Effector memory CD4-positive, alpha-beta T cell (primary cell): Measurements from ENCODE around the gene CDHR3.

Experiments
- DNase-seq, 3 donors: peaks; one replicate each; pipeline ENCODE4 v3.0.0-alpha.2; 2020
- H3K27ac ChIP-seq: 2 replicates; pipeline ENCODE4 v1.7.0; 2013; ENCODE audit warnings: mild to moderate bottlenecking, low read length, moderate library complexity; ENCODE audit not compliant: insufficient read depth, poor library complexity, severe bottlenecking
- H3K27me3 ChIP-seq: replicated peaks from 2 replicates; pipeline ENCODE4 v1.7.0; 2013; ENCODE audit warnings: mild to moderate bottlenecking, low read length; ENCODE audit not compliant: insufficient read depth, control insufficient read depth, poor library complexity, severe bottlenecking
- H3K36me3 ChIP-seq: 2 replicates; pipeline ENCODE4 v1.7.0; 2013; ENCODE audit warnings: mild to moderate bottlenecking, low read length, moderate library complexity; ENCODE audit not compliant: control insufficient read depth, insufficient read depth
- H3K4me1 ChIP-seq: 2 replicates; pipeline ENCODE4 v1.7.0; 2013; ENCODE audit warnings: low read length, mild to moderate bottlenecking; ENCODE audit not compliant: control insufficient read depth, insufficient read depth, poor library complexity, severe bottlenecking
- H3K4me3 ChIP-seq: 2 replicates; pipeline ENCODE4 v1.7.0; 2013; ENCODE audit warnings: low read length, low read depth, mild to moderate bottlenecking; ENCODE audit not compliant: insufficient read depth, poor library complexity, severe bottlenecking
- H3K9me3 ChIP-seq: 2 replicates; pipeline ENCODE4 v1.7.0; 2013; ENCODE audit warnings: mild to moderate bottlenecking, low read length, moderate library complexity; ENCODE audit not compliant: control insufficient read depth

CDHR3 gene

GRCh38 chr7:106045139-106045538 lies 82.1 kb downstream of the CDHR3 start:
- Histone ChIP-seq H3K27me3 (no peaks in the 10 kb centered on the region), H3K36me3 (no peaks in the 10 kb centered on the region), H3K4me1 (peaks cover 6% of the 10 kb centered on the region), H3K27ac (no peak overlapping the region), H3K9me3 (no peaks in the 10 kb centered on the region), H3K4me3 (no peak overlapping the region)
- DNase-seq = no peak

- no peak for DNase-seq
- Histone ChIP-seq H3K27ac (no peak overlapping the region), H3K4me1 (peaks cover 6% of the 10 kb centered on the region), H3K4me3 (no peak overlapping the region), H3K36me3 (no peaks in the 10 kb centered on the region), H3K27me3 (no peaks in the 10 kb centered on the region), H3K9me3 (no peaks in the 10 kb centered on the region)
Measured at GRCh38 chr7:106045586-106045985, 82.5 kb downstream of the CDHR3 start.

- DNase-seq = no peak
- no peak overlapping the region for H3K4me3 ChIP-seq
- no peak overlapping the region for H3K27ac ChIP-seq
- H3K9me3 ChIP-seq = no peaks in the 10 kb centered on the region
- H3K27me3 ChIP-seq = no peaks in the 10 kb centered on the region
- no peaks in the 10 kb centered on the region for H3K36me3 ChIP-seq
- H3K4me1 ChIP-seq = no peaks in the 10 kb centered on the region
Measured at GRCh38 chr7:106047184-106047583, 84.1 kb downstream of the CDHR3 start.

GRCh38 chr7:106047818-106048705 lies 85.0 kb downstream of the CDHR3 start:
- H3K36me3 ChIP-seq = no peaks in the 10 kb centered on the region
- H3K27ac ChIP-seq = no peak overlapping the region
- no peaks in the 10 kb centered on the region for H3K27me3 ChIP-seq
- H3K4me3 ChIP-seq = no peak overlapping the region
- no peaks in the 10 kb centered on the region for H3K9me3 ChIP-seq
- DNase-seq = no peak
- H3K4me1 ChIP-seq = no peaks in the 10 kb centered on the region

- Histone ChIP-seq H3K4me3 (no peak overlapping the region), H3K9me3 (no peaks in the 10 kb centered on the region), H3K27me3 (no peaks in the 10 kb centered on the region), H3K4me1 (no peaks in the 10 kb centered on the region), H3K27ac (no peak overlapping the region), H3K36me3 (no peaks in the 10 kb centered on the region)
- no peak for DNase-seq
Measured at GRCh38 chr7:106048706-106049020, 85.6 kb downstream of the CDHR3 start.

GRCh38 chr7:106049139-106049752 lies 86.2 kb downstream of the CDHR3 start:
- Histone ChIP-seq H3K4me3 (no peak overlapping the region), H3K27me3 (no peaks in the 10 kb centered on the region), H3K36me3 (no peaks in the 10 kb centered on the region), H3K27ac (no peak overlapping the region), H3K4me1 (no peaks in the 10 kb centered on the region), H3K9me3 (no peaks in the 10 kb centered on the region)
- DNase-seq = no peak

- Histone ChIP-seq H3K9me3 (no peaks in the 10 kb centered on the region), H3K4me1 (no peaks in the 10 kb centered on the region), H3K27ac (no peak overlapping the region), H3K27me3 (no peaks in the 10 kb centered on the region), H3K36me3 (no peaks in the 10 kb centered on the region), H3K4me3 (no peak overlapping the region)
- DNase-seq = no peak
Measured at GRCh38 chr7:106050002-106050745, 87.1 kb downstream of the CDHR3 start.

- Histone ChIP-seq H3K4me3 (no peak overlapping the region), H3K36me3 (no peaks in the 10 kb centered on the region), H3K4me1 (no peaks in the 10 kb centered on the region), H3K27ac (no peak overlapping the region), H3K9me3 (no peaks in the 10 kb centered on the region), H3K27me3 (no peaks in the 10 kb centered on the region)
- no peak for DNase-seq
Measured at GRCh38 chr7:106050746-106051117, 87.7 kb downstream of the CDHR3 start.

- Histone ChIP-seq H3K9me3 (no peaks in the 10 kb centered on the region), H3K4me3 (no peak overlapping the region), H3K4me1 (no peaks in the 10 kb centered on the region), H3K27me3 (no peaks in the 10 kb centered on the region), H3K36me3 (no peaks in the 10 kb centered on the region), H3K27ac (no peak overlapping the region)
- DNase-seq = no peak
Measured at GRCh38 chr7:106052681-106053080, 89.6 kb downstream of the CDHR3 start.

GRCh38 chr7:106053109-106053508 lies 90.0 kb downstream of the CDHR3 start:
- H3K27me3 ChIP-seq = no peaks in the 10 kb centered on the region
- DNase-seq = no peak
- H3K9me3 ChIP-seq = no peaks in the 10 kb centered on the region
- no peaks in the 10 kb centered on the region for H3K4me1 ChIP-seq
- no peak overlapping the region for H3K27ac ChIP-seq
- no peaks in the 10 kb centered on the region for H3K36me3 ChIP-seq
- no peak overlapping the region for H3K4me3 ChIP-seq
